ENCODE results near the gene SEC63. TPM values are rescaled to one million over a fixed set of nuclear protein-coding genes. Genes with fewer than 3 reads are reported as not detected.
"Not testable (repeated sequence)": the region's sequence is repeated elsewhere in the genome, so short reads cannot be mapped to it uniquely, and the experiment has no call there.

SEC63 gene
- total RNA-seq, 1 donor from 2014 or later, result 55.5 TPM

DNA sequence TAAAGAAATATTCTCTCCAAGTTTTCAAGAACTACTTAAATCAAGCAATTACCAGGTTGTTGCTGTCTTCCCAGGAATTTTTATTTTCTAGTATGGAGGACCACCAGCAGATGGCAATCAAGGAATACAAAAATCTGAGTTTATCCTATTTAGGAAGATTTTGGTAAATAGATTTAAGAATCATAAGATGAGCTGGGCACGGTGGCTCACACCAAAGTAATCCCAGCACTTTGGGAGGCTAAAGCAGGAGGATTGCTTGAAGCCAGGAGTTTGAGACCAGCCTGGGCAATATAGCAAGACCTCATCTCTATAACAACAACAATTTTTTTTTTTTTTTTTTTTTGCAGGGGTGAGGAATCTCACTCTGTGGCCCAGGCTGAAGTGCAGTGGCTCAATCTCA lies 19.3 kb upstream of the SEC63 start:
- intact Hi-C loops (cut with DNase I), result loop anchor here (10.0 kb wide), 1 partner anchor 548 kb away; no protein-coding TSS in a partner anchor
- no peak for DNase-seq (ENCODE audit: low spot score)

DNA sequence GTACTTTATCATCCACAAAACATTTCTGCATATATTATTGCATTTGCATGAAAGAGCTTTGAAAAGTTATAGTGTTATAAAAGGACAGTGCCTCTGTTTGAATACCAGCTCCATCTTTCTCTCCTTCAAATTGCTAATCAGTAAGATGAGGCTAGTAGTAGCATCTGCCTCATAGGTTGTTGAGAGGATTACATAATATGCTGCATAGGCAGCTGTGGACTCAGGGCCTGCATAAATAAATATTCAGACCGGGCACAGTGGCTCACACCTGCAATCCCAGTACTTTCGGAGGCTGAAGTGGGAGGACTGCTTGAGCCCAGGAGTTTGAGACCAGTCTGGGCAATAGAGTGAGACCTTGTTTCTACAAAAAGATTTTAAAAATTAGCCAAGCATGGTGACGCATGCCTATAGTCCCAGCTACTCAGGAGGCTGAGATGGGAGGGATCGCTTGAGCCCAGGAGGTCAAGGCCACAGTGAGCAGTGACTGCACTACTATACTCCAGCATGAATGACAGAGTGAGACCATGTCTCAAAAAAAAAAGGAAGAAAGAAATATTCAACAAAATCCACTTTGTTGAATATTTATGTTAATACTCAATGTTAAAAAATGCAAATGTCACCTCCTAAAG lies 18.3 kb upstream of the SEC63 start:
- intact Hi-C loops (cut with DNase I), result loop anchor here (10.0 kb wide), 1 partner anchor 549 kb away; no protein-coding TSS in a partner anchor
- DNase-seq (ENCODE audit: low spot score), result no peak

DNA sequence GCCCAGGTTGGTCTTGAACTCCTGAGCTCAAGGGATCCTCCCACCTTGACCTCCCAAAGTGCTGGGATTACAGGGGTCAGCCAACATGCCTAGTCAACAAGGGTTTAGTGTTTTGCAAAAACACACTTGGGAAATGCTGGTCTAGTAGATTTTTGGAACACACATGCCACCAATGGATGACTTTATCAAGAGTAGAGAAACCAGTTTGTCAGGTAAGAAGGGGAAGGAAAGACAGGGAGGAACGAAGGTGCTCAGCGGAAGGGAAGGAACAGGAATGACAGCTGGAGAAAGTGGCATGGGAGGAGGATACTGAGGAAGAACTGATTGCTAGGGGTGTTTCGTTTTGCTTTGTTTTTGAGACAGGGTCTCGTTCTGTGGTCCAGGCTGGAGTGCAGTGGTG lies 15.6 kb upstream of the SEC63 start:
- intact Hi-C loops (cut with DNase I), result loop anchor here (10.0 kb wide), 1 partner anchor 551 kb away; no protein-coding TSS in a partner anchor
- DNase-seq (ENCODE audit: low spot score), result no peak

DNA sequence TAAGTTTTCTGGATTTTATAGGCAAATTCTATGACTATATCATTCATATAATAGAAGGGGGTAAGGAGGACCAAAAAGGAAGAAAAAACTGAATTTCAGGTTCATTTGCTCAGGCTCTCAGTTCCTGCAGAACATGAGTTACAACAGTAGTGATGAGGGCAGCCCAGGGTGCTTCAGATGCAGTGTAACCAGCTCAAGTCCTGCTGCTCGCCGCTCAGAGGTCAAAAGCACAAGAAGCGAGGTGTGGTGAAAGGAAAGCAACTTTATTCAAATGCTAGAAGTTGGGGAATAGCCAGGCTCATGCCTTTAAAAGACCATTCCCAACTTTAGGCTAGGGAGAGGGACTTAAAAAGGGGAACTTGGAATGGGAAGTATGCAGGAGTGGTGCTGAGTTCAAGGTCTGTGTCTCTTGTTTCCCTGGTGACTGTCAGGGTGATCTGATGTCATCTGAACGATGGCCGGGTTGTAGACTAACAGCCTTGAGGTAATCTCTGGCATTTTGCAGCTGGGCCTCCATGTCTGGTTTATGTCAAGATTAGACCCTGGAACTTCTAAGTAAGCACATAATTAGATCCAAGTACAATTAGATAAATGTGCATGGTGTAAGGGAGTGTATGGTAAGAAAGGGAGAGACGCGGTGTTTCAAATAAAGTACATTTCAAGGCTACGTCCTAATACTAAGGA lies 14.5 kb upstream of the SEC63 start:
- intact Hi-C loops (cut with DNase I), result loop anchor here (10.0 kb wide), 1 partner anchor 552 kb away; no protein-coding TSS in a partner anchor
- no peak for DNase-seq (ENCODE audit: low spot score)

DNA sequence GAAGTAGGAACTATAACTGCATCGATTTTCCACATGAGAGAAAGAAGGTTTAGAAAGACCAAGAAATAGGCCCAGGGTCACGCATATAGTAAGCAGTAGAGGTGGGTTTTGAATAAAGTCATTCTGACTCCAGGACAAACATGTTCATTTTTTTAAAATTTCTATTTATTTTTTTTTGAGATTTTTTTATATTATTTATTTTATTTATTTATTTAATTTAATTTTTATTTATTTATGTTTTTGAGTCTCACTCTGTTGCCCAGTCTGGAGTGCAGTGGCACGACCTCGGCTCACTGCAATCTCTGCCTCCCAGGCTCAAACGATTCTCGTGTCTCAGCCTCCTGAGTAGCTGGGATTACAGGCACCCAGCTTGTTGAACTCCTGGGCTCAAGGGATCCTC lies 13.2 kb upstream of the SEC63 start:
- DNase-seq (ENCODE audit: low spot score), result no peak
- intact Hi-C loops (cut with DNase I), result loop anchor here (10.0 kb wide), 1 partner anchor 554 kb away; no protein-coding TSS in a partner anchor

DNA sequence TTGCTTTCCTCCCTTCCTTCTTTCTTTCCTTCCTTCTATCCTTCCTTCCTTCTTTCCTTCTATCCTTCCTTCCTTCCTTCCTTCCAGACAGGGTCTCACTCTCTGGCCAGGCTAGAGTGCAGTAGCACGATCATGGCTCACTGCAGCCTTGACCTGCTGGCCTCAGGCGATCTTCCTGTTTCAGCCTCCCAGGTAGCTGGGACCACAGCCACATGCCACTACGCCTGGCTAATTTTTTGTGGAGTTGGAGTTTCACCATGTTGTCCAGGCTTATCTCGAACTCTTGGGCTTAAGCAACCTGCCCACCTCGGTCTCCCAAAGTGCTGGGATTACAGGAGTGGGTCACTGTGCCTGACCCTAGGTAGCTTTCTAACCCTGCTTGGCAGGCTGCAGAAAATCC lies 12.2 kb upstream of the SEC63 start:
- DNase-seq (ENCODE audit: low spot score), result no peak
- intact Hi-C loops (cut with DNase I), result loop anchor here (10.0 kb wide), 1 partner anchor 555 kb away; no protein-coding TSS in a partner anchor

DNA sequence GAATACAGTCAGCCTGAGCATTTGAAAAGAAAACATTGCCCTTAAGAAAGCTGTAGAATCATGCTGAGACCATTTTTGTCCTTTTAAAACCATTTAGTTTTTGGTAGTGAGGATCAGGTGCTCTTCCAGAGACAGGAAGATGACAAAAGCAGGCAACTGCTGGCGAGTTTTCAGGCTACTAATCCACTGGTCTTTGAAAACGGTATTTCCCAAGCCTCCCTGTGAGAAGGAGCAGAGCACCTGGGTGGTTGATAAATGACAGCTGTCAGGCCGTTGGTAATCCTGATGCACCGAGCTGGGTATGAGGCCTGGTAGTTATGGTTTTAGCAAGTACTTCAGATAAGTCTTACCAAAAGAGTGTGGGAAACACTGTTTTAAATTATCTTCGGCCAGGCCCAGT lies 10.1 kb upstream of the SEC63 start:
- intact Hi-C loops (cut with DNase I), result no loop called here
- DNase-seq (ENCODE audit: low spot score), result no peak

DNA sequence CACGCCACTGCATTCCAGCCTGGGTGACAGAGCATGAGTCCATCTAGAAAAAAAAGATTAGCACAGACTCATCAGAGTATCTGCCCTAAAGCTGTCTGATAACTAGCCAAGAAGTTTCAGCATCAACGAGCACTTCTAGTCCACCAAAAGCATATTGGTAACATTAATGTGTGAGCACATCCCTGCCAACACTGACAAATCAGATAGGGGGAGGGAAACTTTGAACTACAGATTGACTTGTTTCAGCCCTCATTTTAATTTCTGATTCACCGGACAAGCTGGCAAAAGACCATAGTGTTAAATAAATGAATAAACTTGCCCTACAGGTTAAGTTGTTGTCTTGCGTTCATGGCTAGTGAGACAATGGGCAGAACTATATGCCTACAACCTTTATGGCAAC lies 7.7 kb upstream of the SEC63 start:
- intact Hi-C loops (cut with DNase I), result no loop called here
- no peak for DNase-seq (ENCODE audit: low spot score)

DNA sequence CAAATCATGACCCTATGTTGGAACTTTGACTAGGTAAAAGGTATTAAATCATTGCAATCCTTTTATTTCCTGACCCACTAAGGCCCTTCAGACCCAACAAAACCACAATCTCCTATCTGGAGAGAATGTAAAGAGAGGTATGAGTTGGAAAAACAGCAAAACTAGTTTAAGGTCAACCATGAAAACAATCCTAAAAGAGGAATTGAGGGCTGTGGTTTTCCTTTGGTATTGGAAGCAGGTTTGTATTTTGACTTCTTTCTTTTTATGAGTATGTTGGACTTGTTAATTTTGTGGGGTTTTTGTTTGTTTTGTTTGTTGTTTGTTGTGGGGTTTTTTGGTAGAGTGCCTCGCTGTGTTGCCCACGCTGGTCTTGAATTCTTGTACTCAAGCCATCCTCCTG lies 4.7 kb upstream of the SEC63 start:
- intact Hi-C loops (cut with DNase I), result no loop called here
- no peak for DNase-seq (ENCODE audit: low spot score)

DNA sequence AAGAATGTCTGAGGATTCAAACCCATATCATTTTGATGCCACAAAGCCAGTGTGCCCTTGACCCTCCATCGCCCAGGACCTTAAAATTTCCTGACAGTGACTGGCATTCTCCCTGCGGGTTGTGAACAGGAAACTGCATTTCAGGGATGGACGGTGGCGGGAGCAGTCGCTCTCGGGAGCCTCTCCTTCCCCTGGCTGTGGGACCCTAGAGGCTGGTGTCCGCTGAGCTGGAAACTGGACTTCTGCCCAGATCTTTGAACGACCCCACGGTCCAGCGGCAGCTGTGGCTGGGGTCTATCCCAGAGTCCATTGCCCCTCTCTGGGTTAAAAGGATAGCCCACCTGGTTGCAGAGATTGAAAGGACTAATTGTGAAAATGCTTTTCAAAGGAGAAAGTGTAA lies 1.4 kb upstream of the SEC63 start:
- intact Hi-C loops (cut with DNase I), result no loop called here
- DNase-seq (ENCODE audit: low spot score), result no peak

DNA sequence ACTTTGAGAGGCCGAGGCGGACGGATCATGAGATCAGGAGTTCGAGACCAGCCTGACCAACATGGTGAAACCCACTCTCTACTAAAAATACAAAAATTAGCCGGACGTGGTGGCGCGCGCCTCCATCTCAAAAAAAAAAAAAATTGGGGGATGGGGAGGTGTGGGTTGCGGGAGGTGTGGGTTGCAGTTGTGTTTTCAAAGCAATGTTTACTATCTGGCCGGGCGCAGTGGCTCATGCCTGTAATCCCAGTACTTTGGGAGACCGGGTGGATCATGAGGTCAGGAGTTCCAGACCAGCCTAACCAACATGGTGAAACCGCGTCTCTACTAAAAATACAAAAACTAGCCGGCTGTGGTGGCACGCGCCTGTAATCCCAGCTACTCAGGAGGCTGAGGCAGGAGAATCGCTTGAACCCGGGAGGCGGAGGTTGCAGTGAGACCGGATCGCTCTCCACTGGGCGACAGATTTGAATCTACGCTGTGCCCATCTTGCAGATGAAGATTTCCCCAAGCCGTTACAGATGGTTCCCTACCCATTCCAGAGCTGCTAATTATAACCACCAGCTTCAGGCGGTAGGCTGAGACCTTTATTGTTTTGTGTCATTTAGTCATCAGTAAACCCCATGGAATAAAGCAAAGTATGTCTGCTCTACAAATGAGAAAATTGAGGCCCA lies 818 bp upstream of the SEC63 start:
- DNase-seq (ENCODE audit: low spot score); intact Hi-C loops (cut with DNase I): not testable (repeated sequence)

DNA sequence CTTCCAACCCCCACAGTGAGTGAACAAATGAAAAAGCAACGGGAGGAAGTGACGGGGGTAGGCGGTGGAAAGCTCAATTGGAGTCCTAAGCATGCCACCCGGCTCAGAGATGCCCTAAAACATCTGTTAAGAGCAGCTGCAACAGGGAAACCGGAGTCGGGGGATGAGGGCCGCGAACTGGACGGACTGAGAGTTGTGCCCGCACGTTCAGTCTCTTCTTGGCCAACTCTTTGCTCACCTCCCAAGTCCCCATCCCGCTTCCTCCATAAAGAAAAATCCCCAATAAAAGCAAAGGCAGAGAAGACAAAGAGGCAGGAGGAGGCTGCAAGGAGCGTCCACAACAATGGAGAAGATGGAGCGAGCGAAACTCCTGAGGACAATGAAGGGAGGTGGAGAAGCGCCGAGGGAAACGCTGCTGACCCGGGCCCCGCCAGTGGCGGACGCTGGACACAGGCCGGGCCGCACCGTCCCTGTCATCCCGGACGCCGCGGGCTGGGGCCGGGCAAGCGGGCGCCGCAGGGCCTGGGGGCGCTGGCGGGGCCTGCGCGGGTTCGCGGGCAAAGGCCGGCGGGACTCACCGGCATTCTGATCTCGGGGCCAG lies 600 bp downstream of the SEC63 start:
- intact Hi-C loops (cut with DNase I), result no loop called here
- no peak for DNase-seq (ENCODE audit: low spot score)

DNA sequence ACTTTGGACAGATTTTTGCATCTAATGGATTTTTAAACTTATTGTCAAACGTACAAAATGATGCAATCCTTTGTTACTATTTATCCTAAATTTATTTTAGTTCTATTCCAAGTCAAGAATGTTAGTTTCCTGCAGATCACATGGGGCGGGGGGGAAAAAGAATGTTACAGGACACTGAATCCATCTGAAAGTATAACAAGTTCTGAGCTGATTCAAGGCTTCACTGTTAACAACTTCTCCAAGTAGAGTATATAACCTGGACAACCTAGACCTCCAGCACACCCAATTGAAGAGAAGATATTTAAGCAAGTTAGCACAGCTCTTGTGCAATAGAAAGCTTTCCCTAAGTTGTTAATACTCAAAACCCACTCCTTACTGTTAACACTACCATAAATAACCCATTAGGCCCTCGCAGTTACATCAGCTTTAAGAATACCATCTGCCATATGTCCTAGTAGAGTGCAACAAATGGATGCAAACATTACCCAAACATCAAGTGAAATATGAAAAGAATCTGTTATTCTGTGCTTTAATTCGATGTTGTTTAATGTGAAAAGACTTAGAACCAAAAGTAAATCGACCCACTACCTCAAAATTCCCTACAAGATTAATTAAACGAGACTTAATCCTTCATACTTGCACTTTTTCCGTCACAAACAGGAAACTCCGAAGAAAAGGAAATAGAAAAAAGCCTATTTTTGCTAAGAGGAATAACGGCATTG lies 1.3 kb downstream of the SEC63 start:
- intact Hi-C loops (cut with DNase I), result no loop called here
- no peak for DNase-seq (ENCODE audit: low spot score)

DNA sequence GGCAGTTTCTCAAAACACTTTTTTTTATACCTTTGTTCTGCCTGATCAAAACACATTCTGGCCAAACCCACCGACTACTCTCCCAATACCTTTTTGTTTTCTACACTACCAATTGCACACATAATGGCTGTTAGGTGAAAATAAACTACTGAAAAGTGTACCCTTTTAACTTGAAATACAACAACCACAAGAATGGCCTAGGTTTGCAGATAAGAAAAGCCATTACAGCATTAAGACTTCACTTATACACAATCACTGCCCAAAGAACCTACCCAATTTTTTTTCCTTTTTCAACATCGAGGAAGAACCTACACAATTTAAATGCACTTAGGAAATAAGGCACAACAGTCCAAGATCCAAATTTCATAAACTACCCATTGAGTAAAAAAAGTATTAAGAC lies 1.8 kb downstream of the SEC63 start:
- intact Hi-C loops (cut with DNase I), result no loop called here
- DNase-seq (ENCODE audit: low spot score), result no peak

DNA sequence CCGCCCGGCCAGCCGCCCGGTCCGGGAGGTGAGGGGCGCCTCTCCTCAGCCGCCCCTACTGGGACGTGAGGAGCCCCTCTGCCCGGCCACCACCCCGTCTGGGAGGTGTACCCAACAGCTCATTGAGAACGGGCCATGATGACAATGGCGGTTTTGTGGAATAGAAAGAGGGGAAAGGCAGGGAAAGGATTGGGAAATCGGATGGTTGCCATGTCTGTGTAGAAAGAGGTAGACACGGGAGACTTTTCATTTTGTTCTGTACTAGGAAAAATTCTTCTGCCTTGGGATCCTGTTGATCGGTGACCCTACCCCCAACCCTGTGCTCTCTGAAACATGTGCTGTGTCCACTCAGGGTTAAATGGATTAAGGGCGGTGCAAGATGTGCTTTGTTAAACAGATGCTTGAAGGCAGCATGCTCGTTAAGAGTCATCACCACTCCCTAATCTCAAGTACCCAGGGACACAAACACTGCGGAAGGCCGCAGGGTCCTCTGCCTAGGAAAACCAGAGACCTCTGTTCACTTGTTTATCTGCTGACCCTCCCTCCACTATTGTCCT lies 4.1 kb downstream of the SEC63 start:
- DNase-seq (ENCODE audit: low spot score); intact Hi-C loops (cut with DNase I): not testable (repeated sequence)

DNA sequence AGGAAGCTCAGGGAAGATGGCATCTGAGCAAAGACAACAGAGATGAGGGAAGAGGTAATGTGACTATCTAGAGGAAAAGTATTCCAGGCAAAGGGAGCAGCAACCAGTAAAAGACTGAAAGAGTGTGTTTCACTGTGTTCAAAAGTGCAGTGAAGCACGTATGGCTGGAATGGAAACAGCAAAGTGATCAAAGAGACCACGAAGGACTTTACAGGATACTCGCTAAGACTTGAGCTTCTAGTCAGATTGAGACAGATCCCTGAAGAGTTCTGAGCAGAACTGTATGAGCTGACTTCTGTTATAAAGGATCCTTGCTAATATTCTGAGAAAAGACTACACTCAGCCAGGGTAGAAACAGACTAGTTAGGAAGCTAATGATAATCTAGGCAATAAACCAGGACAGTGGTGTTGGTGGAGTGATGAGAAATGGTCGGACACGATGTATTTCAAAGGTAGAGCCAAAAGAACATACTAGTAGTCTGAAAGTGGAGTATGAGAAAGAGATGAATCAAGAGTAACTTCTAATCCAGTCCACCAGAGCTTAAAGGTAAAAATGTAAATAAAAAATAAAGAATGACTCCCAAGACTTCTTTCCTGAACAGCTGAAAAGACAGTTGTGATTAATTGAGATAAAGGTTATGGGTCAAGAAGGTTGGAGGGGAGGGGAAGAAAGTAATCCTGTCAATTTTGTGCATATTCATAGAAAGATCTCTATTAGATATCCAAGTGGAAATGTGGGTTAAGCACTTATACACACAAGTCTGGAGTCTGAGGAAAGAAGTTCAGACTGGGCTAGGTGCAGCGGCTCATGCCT lies 14.2 kb downstream of the SEC63 start:
- intact Hi-C loops (cut with DNase I), result no loop called here
- no peak for DNase-seq (ENCODE audit: low spot score)

DNA sequence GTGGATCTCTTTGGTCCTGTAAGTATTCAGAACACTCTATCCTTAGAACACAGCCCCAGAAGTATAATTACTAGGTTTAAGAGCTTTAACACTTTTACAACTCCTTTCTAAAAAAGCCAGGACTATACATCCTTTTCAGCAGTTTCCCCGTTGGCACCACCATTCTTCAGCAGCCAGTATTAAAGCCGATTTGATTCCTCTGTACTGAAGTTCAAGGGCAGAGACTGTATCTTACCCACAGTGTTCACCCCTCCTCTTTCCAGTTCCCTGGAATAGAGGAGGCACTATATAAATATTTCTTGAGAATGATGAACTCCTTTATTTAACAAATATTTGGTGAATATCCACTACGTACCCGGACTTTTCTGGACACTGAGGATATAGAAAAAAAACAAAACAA lies 15.9 kb downstream of the SEC63 start:
- intact Hi-C loops (cut with DNase I), result no loop called here
- no peak for DNase-seq (ENCODE audit: low spot score)

DNA sequence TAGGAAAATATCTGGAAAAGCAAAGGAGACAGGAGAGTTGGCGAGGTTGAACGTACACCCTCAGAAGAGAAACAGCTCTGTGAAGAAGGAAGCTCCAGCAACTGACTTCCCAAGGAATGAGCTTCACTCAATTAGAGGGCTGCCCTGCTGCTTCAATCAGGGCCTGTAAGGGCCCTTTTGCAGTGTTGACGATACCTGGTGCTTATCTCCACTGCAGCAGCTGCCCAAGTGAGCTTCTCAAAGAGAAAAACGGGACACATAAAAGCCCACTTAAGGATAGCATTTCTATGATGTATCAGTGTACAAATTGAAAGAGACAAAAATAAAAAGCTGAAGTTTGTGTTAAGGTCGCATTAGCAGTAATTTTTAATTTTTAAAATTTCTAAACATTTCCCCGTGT lies 16.4 kb downstream of the SEC63 start:
- no peak for DNase-seq (ENCODE audit: low spot score)
- intact Hi-C loops (cut with DNase I), result no loop called here

DNA sequence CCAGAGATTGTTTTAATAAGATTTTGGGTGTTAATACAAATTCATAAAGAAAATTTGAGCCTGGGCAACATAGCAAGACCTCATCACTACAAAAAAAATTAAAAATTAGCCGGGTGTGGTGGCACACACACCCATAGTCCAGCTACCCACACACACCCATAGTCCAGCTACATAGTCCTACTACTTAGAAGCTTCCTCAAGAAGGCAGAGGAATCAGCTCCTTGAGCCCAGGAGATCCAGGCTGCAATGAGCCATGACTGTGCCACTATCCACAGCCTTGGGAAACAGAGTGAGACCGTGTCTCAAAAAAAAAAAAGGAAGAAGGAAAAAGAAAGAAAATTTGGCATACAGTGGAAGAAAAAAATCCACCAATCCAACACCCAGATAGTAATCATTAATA lies 16.8 kb downstream of the SEC63 start:
- DNase-seq (ENCODE audit: low spot score), result no peak
- intact Hi-C loops (cut with DNase I), result no loop called here
